ENCODE results near the gene EEFSEC.

Gene EEFSEC

DNA sequence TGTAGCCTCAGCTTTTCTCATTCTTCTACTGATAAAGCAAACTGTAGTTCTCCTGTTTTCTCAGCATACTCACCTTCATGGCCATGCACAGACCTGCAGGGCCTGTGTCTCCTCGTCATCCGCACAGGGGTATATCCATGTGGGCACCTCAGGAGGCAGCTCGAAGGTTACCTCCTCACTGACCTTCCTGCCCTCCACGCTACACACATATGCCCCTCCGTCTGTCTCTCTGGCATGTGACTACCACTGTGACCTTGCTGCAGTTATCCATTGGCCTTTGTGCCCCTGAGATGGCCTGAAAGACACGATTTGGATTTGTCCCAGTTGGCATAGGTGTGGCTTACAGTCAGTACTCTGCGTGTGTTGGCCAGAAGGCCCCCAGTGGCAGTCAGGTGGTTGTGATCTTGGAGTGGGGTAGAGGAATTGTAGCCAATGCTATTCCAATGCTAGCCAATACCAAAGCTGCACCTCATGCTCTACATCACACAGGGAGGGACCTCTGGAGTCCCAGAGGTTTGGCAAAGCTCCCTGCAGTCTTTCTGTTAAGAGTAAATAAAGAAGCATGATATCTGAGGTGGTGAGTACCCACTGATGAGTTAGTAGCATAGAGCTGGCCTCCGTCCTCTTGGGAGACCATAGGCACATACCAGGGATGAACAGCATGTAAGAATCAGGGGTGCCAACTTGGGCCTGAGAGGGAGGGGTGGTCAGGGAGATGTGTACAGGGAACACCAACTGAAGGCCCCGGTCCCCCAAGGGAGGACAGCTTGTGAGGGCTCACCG is 143.4 kb downstream of the EEFSEC start:
- DNase-seq = no peak

DNA sequence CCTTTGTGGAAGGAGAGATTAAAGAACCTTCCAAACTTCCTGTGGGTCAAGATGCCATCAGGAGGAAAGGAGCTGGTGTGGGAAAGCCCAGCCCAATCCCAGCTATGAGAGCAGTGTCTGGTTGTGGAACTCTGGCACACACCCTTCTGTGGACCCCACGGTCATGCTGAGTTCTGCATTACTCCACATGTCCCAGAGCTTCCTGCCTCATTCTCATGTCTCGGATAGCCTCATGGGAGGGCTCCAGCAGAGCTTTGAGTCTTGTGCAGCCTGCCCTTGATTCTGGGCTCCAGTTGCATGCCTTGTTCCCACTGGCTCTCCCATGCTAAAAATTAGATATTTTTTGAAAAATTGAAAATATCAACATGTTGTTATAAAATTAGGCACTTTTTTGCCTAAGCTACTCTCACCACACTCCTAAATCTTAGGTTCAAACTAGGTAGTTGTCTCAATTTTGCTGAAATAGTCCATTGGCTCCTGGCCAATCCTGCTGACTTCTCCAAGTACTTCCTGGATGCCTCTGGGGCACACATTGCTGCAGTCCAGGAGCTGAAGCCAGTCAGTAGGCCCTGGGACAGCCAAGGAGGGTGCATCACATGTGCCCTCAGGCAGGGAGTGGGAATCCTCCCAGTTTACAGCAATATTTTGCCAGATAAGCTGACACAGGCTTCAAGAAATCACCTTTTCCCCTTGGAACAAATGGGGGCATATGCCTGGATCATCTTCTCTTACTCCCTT is 144.3 kb downstream of the EEFSEC start:
- DNase-seq = no peak

DNA sequence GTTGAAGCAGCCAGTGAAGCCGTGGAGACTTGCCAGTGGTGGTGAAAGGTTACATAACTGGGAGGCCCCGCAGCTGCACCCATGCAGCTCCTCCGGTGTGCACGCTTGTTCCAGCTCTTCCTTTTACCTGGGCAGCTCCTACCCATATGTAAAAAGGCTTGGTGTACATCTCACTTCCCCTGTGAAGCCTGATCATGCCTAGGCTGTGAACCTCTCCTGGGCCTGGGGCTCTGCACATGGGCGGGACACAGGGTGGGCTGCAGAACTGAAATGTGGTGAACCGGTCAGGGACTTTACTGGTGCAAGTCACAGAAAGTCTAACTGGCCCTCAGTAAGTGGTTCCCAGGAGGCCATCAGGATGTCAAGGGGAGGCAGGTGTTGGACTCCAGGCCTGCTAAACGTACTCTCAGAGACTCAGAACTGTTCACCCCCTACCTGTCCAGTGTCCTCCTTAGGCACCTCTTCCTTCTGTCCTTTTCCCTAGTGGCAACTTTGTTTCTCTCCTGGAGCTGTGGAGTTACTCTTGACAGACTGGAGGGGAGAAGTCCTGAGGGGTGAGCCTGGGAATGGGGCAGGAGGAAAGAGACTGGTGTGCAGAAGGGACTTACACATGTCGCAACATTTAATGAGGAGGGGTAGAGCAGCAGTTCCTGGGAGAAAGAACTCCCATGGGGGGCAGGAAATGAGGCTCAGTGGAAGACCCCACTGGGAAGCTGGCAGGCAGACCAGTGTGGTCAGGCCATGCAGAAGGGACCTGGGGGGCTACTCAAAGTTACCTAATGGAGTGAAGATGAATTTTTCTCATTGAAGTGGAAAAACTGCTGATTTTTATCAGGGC is 148.1 kb downstream of the EEFSEC start:
- no peak for DNase-seq

DNA sequence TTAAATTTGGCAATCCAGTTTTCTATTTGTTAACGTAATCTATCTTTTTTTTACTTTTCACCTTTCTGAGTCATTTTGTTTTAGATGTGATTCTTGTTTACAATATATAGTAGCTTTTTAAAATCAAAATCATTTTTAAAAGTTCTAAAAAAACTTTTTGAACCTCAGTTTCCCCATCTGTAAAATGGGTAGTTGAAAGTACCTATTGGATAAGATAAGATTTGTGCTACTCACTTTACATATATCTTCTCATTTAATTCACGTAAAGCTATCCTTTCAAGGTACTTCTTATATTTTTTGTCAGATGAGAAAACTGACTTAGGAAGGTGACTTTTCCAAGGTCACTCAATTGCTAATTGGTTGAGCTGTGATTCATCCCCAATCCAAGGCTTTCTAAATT is 153.2 kb downstream of the EEFSEC start:
- DNase-seq = no peak

DNA sequence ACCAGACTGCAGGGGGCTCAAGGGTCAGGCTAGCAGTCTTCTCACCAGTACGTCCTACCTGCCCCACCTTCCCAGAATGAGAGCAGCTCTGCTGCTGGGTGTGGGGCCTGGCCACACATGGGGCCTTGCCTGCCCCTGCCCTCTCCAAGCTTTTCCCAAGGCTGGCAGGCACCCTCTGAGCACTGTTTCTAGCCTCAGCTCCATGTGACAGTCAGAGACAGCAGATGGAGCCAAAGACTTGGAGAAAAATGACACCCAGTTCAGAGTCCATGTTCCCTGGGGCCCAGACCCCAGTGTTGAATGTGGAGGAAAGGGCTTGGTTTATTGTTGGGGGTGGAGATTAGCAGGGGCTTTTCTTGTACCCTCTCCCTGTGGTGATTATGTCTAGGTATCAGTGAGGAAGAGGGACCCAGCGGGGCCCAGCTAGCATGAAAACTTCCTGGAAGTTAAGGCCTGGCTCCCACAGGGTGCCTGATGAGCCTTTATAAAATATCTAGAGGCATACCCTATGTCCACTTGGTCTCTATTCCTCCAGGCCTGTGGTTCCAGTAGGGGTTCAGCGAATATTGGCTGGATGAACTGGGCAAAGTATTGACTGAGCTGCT is 153.8 kb downstream of the EEFSEC start:
- DNase-seq = no peak

DNA sequence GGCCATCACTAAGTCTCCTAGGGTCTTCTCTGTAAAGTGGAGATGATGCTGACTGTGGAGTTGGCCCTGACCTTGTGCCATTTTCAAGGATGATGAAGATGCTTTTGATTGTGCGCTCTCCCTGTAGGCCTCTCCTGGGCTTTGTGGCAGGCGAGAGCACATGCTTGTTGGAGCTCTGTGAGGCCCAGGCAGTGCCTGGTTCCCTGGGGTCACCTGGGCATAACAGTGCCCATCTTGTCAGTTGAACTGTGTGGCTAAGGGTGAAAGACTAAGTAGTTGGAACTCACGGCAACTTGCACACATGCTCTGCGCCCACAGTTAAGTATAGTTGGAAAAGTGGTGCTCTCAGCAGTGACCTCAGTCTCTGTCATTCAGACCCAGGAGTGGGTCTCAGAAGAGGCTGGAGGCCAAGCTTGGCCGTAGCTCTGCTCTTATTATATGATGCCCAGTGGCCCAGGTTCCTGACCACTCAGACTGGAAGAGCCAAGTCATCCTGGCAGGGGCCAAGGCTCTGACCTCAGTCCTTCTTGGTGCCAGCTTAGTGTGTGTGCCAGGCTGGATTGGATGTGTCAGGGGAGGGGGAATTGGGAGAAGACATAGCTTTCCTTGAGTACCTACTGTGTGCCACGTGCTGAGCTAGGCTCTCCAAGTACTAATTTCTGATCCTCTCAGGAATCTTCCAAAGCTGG is 154.6 kb downstream of the EEFSEC start:
- no peak for DNase-seq

DNA sequence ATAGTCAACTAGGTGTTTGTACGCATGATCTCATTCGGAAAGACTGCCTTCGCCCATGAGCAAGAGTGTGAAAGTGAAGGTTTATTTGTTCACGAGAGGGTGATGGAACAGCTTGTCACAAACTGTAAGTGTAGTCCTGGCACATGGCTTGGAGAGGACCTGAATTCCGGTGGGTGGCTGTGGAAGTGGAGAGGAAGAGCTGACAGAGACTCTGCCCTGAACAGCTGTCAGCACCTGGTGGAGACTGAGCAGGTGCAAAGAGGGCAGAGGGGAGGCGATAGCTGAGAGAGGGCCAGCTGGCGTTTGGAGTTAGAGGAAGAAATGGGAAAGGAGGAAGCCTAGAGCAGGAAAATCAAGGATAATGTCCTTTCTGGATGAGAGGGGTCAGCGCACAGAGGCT is 155.7 kb downstream of the EEFSEC start:
- no peak for DNase-seq

DNA sequence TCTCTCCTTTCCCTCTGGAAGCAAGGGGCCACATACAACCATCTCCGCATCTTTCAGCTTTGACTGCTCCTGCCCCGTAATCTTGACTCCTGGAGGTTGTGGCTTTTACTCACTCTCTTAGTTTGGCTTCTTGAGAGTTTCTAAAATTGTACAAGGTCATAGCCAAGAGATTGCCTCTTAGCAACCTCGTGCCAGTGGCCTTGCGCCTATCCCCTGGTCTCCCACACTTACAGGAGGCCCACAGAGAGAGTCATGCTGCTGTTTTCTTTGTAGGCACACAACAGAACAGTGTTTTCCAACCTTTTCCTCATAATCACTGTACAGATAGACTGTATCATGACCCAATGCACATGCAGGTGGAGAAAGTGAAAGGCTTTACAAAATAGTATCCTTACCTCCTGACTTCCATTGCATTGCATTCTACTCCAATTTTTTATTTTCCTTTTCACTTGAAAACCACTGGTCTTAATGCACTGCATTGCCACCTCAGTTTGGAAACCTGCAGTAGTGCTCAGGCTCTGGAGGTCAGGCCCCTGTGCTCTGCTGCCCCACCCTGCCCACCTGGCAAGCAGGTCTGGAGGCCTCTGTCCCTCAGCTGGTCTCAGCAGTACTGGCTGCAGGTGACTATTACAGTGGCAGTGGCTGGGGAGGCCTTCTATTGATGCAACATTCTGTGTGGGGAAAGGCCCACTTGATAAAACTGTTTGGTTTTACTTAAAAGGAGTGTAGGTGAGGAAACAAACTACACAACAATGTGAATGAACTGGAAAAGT is 157.2 kb downstream of the EEFSEC start:
- no peak for DNase-seq

DNA sequence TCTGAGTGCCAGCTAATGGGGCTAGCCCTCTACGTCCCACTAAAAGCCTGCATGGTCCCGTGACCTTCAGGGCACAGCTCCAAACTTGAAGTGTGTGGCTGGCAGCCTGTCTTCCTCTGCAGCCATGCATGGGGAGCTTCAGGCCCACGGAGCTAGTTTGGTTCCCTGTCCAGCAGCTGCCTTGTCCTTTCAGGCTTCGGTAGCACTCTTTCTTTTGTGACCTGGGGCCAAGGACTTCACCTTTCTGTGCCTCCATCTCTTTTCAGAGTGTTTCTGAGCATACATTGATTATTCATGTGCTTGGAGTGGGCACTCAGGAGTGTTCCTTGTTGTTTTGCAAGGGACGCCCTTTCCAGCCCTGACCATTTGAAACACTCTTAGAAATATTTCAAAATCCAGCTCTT is 158.2 kb downstream of the EEFSEC start:
- DNase-seq = no peak

DNA sequence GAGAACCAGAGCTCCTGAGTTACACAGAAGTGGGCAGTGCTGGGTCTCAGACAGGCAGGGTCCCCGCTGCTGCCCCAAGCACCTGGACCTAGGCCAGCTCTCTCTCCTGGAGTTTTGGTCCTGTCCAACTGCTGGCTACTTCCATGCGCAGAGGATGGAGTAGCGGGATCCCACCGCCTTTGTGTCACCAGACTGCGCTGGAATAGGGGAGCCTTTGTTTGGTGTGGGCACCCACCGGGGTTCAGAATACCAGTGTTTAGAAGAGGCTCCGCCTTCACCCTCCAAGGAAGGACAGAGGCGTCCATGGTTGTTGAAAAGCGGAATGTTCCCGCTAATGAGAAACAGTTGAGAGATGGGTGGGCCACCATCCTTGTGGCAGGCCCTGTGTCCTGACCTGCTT is 159.0 kb downstream of the EEFSEC start:
- DNase-seq = no peak

DNA sequence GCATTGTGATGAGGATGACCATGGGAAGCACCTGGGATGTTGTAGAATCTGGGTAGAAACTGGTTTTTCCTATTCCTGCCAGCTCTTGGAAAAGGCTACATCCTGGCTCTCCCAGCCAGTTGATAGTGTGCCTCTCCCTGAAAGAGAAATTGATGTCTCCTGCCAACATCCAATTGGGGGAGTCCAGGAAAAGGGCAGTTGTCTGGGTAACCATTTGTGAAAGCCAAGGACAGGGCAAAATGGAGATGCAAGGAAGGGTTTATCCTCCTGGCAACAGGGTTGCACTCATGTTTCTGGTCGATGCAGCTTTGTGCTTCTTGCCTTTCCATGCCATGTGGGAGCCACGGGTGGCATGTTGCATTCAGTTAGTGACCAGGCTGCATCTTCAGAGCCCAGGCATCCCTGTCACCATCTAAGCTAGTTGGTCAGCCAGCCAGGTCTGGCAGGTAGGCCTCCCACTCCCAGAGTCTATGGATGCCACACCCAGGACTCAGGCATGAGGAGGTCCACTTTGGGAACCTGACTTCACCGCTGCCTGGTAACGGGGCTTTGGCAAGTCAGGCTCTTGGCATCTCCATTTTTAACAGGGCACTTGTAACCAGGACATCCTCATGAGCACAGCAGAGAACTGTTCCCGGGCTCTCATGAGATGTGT is 159.9 kb downstream of the EEFSEC start:
- DNase-seq = no peak

DNA sequence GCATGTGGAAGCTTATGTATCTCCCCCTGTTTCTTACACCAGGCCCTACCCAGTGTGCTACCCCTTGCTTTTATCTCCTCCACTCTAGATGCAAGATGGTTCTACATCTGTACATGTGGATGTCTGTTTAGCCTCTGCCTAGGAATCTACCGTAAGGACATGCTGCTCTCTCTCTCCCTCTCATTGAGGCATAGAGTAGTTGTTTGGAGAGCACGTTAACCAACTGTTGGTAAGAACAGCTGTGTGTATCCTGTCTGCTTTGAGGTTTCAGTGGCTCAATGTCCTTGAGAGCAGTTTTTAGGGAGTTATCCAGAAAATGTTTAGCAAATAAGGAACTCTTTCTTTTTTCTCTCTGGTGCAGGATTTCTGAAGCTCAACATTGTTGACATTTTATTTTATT is 160.7 kb downstream of the EEFSEC start:
- DNase-seq = no peak

DNA sequence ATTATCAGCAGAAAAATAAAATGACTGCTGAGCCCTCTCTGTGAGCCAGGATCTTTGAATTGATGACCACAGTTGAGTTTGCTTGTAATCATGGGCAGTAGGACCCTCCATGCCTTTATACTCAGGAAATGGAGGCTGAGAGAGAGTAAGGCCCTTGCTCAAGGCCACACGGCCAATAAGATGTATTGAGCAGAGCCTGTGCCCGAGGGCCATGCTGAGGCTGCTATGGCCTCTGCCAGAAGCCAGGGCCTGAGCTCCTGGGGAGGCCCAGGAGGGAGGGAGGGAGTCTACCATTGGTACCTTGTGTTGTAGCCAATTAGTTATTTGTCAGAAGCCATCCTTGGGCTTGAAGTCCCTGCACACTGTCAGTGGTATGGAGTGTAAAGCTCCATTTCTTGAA is 162.0 kb downstream of the EEFSEC start:
- DNase-seq = no peak

DNA sequence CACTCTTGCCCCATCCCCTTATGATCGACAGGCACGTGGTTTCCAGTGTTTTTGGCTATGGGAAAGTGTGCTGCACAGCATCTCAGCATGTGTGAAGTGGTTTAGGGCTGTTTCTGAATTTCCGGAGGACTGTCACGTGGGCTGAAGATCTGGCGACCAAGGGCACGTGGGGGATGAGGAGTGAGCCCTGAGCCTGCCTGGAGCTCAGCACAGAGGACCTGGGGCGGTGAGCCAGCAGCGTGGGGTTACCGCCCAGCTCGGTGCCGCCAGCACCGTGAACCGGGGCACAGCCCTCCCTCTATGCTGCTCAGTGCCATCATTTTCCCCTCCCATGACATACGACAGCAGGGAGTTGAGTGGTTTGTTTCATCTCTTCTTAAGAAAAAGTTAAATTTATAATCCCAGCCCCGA is 163.2 kb downstream of the EEFSEC start:
- peak; percentile 55 for DNase-seq

DNA sequence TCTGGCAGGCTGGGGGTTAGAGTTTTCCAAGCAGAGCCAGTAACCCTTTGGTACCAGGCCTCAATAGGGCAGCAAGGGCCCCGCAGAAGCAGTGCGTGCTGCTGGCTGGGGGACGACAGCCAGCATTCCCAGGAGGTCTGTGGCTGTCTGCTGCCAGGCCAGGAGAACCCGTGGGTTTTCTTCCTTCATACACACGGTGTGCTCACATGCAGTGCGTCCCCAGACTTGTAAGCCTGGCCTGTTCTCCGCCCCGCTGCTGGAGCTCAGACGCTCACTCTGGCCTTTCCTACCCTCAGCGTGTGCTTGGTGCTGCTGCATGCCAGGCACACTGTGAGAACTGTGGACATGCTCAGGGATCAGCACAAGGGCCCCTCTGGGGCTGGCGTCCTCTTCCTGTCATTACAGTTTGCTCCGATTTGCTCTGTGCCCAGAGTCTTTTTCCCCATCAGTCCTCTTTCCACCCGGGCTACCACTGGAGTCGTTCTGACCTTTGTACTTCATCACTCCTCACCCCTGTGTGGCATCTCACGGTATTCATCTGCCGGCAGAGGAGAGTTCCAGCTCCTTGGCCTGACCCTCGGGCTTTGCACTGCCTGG is 163.9 kb downstream of the EEFSEC start:
- no peak for DNase-seq

DNA sequence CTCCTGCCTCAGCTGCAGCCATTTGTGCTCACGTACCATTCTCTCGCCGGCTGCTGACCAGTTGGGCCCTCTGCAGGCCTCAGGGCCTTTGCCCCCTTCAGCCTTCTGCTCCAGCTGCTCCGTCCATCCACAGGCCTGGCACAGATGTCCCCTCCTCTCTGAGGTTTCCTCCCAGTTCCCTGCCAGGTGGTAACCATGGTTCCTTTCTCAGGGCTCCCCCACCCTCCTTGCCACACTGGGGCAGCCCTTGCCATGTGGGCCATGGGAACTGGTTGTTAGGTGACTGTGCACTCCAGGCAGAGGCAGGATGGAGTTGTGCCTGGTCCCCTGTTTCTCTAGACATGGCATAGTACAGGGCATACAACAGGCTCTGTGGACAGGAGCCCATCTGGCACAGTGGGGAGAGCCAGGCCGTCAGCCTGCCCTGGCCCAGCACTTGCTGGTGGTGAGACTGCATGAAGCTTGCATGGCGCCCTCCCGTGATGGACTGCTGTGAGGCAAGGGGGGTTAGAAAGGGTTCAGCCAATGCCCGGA is 164.5 kb downstream of the EEFSEC start:
- DNase-seq = no peak

DNA sequence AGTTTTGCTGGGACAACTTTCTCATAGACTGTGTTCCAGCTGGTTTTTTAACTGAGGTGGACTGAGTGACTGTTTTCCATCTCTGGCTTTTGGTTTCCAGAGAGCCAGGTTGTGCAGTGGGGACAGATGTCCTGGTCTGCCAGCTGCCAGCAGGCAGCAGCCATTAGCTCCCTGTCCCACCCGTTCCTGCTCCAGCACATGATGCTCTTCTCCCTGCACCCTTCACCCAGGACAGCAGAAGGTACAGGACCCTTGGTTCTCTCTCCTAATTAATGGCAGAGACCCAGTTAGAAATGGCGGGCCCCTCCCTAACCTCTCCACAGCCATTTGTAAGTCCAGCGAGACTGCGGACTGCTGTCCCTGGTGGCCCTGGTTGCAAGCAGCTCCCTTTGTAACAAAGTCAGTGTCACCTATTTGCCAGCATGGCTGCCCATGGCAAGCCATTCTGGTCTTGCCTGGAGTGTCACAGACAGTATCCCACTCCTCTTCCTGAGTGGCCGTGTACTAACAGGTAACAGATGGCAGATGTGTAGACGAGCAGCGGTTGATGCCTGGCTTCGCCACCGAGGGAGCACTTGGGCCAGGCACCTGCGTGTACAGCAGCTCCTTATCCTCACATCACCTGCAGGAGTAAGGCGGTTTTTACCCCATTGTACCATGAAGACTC is 165.1 kb downstream of the EEFSEC start:
- DNase-seq = no peak

DNA sequence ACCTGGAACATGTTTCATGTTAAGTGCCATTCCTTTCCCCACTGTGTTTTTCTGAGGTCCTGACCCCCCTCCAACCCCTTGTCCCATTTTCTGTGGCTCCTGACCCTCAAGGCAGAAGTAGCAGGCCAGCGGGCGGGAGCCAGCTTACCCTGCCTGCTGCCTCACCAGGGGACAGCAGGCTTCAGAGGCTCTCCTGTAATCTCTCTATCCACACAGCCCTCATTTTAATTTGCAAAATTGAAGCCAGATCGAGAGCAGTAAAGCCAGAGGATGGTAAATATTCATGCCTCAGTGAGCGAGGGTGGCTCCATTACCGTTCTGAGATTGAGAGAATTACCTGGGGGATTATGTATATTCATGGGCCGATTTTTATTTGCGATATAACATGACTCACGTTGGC is 165.8 kb downstream of the EEFSEC start:
- no peak for DNase-seq

DNA sequence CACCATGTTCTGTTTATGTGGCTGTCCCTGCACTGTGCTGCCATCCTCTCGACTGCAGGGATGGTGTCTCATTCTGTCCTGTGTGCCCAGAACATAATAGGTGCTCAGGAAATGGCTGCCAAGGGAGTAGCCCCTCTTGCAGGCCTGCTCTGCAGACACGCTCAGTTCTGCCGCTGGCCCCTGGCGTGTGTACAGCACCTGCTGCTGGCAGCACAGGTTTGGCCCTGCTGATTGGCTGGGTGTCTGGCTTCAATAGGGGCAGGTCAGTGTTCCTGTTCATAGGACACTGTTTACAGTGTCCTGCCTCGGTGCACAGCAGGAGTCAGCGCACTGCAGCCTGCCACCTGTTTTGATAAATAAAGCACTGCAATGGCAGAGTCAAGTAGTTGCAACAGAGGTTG is 166.5 kb downstream of the EEFSEC start:
- DNase-seq = no peak
